Endothelial cell of umbilical vein (primary cell): ENCODE data around the gene NAV2. TPM values are rescaled to one million over a fixed set of nuclear protein-coding genes. Genes with fewer than 3 reads are reported as not detected.

Source experiments
- BruUV-seq: library from RNA; stranded (reverse); fragments of 400-500 nt; replicated peaks from 2 replicates; lab custom pipeline; 2021; lab: Mats Ljungman, UMichigan
- CTCF ChIA-PET: fragments of 300-600, 350-600 bp; sonication (Branson Sonifier 250); formaldehyde crosslinking; loops from one replicate; lab custom pipeline; 2021; ENCODE audit warnings: antibody characterized with exemption, inconsistent platforms; lab: Charles Lee
- POLR2A ChIA-PET: fragments of 300-600, 350-600 bp; sonication (Branson Sonifier 250); formaldehyde crosslinking; loops from one replicate; lab custom pipeline; 2021; ENCODE audit warnings: antibody characterized with exemption, inconsistent platforms; lab: Charles Lee
- DNase-seq: peaks from one replicate; pipeline ENCODE4 v3.0.0-alpha.2; 2011; ENCODE audit warnings: low read depth, low spot score
- FAIRE-seq: peaks from 2 replicates; lab custom pipeline; 2011; peaks lifted over from hg19 to GRCh38; lab: Jason Lieb, UNC
- H2AFZ ChIP-seq: 2 replicates; pipeline ENCODE4 v1.6.0; 2012; ENCODE audit warnings: low read depth, low read length, control low read depth, inconsistent platforms
- H3K27ac ChIP-seq: 2 replicates; pipeline ENCODE4 v1.5.1; 2011; ENCODE audit warnings: low read depth, mild to moderate bottlenecking, control low read depth, low read length, moderate library complexity; ENCODE audit not compliant: insufficient read depth
- H3K27me3 ChIP-seq, 2 experiments: 2 replicates each; pipeline versions ENCODE4 v1.6.0 to v1.6.1; 2011; ENCODE audit warnings: low read length in 2 of 2, mixed read lengths in 1 of 2; ENCODE audit not compliant: control insufficient read depth in 2 of 2, insufficient read depth in 2 of 2
- H3K36me3 ChIP-seq, 2 experiments: 2 replicates in 1 of 2; 3 replicates in 1 of 2; pipeline ENCODE4 v1.5.1; 2011; ENCODE audit warnings: low read length in 2 of 2, mild to moderate bottlenecking in 1 of 2, moderate library complexity in 1 of 2; ENCODE audit not compliant: control insufficient read depth in 2 of 2, insufficient read depth in 2 of 2; ENCODE audit errors: extremely low read depth in 1 of 2
- H3K4me1 ChIP-seq: 3 replicates; pipeline ENCODE4 v1.5.1; 2011; ENCODE audit warnings: mild to moderate bottlenecking, low read length; ENCODE audit not compliant: control insufficient read depth, insufficient read depth; ENCODE audit errors: extremely low read depth
- H3K4me2 ChIP-seq: 2 replicates; pipeline ENCODE4 v1.6.1; 2011; ENCODE audit warnings: low read length, control low read depth, mixed read lengths; ENCODE audit not compliant: insufficient read depth
- H3K4me3 ChIP-seq, 3 experiments: fragments of 200-600 bp in 1 of 3; sonication (generic), shearing (Covaris generic) in 1 of 3; replicated peaks in 1 of 3; 2 replicates each; pipeline ENCODE4 v1.5.1; 2011 to 2016; ENCODE audit warnings: control low read depth in 3 of 3, low read length in 3 of 3, mild to moderate bottlenecking in 2 of 3, inconsistent platforms in 1 of 3, low read depth in 1 of 3, moderate library complexity in 1 of 3; ENCODE audit not compliant: insufficient read depth in 1 of 3
- H3K79me2 ChIP-seq: 2 replicates; pipeline ENCODE4 v1.6.0; 2012; ENCODE audit warnings: low read length, inconsistent platforms; ENCODE audit not compliant: control insufficient read depth, insufficient read depth
- H3K9ac ChIP-seq: replicated peaks from 2 replicates; pipeline ENCODE3; 2011; ENCODE audit warnings: low read length, control low read depth; ENCODE audit not compliant: insufficient read depth; ENCODE audit errors: extremely low read depth
- H3K9me1 ChIP-seq: replicated peaks from 3 replicates; pipeline ENCODE4 v1.6.0; 2011; ENCODE audit warnings: mild to moderate bottlenecking, low read length; ENCODE audit not compliant: control insufficient read depth, insufficient read depth; ENCODE audit errors: extremely low read depth
- H3K9me3 ChIP-seq: replicated peaks from 2 replicates; pipeline ENCODE4 v1.5.1; 2012; ENCODE audit warnings: low read length, inconsistent platforms; ENCODE audit not compliant: control insufficient read depth, insufficient read depth
- H4K20me1 ChIP-seq: replicated peaks from 2 replicates; pipeline ENCODE3; 2011; ENCODE audit warnings: mild to moderate bottlenecking, low read length; ENCODE audit not compliant: control insufficient read depth, insufficient read depth; ENCODE audit errors: extremely low read depth
- EZH2 ChIP-seq: IDR thresholded peaks from 2 replicates; pipeline ENCODE4 v1.6.1; 2012; ENCODE audit warnings: borderline replicate concordance, low read depth, mild to moderate bottlenecking, moderate library complexity, low read length, inconsistent platforms; ENCODE audit not compliant: severe bottlenecking
- FOS ChIP-seq: IDR thresholded peaks from 2 replicates; pipeline ENCODE4 v1.6.1; 2011; ENCODE audit warnings: mild to moderate bottlenecking, low read length, moderate library complexity, borderline replicate concordance; ENCODE audit not compliant: insufficient read depth
- GATA2 ChIP-seq: IDR thresholded peaks from 2 replicates; pipeline ENCODE4 v1.7.0; 2011; ENCODE audit warnings: low read depth, mild to moderate bottlenecking, moderate library complexity, mixed read lengths, low read length; ENCODE audit not compliant: insufficient read length, insufficient read depth
- JUN ChIP-seq: IDR thresholded peaks from 2 replicates; pipeline ENCODE4 v1.6.1; 2011; ENCODE audit warnings: borderline replicate concordance, low read depth; ENCODE audit not compliant: insufficient read length, insufficient read depth
- MYC ChIP-seq: IDR thresholded peaks from one replicate; pipeline ENCODE4 v1.6.1; 2011; ENCODE audit warnings: mild to moderate bottlenecking, low read depth, low read length
- POLR2A ChIP-seq: IDR thresholded peaks from 2 replicates; pipeline ENCODE4 v1.6.1; 2012; ENCODE audit warnings: low read depth, mild to moderate bottlenecking, control low read depth, low read length
- POLR2AphosphoS5 ChIP-seq: IDR thresholded peaks from 2 replicates; pipeline ENCODE4 v1.6.1; 2012; ENCODE audit warnings: low read depth, mild to moderate bottlenecking, control low read depth, low read length, moderate library complexity; ENCODE audit not compliant: insufficient read depth
- dilution Hi-C: fragments of 300-500 bp; cut with MboI; formaldehyde crosslinking; loops from one replicate; pipeline ENCODE4 v1.15.0; 2019; ENCODE audit warnings: low sequenced_read_pairs; ENCODE audit not compliant: extremely low pct_ligation_motif_present
- intact Hi-C: fragments of 100-400 bp; cut with micrococcal nuclease; formaldehyde crosslinking; loops from one replicate; pipeline ENCODE4 v1.10.0; 2022
- polyA plus RNA-seq, 4 experiments: library from polyadenylated mRNA; depleted of rRNA in 3 of 4; stranded (reverse) in 3 of 4; unstranded in 1 of 4; fragments of >200 nt; gene quantifications; 2 replicates each; pipeline versions ENCODE4 v1.2.1 to v1.2.3, GENCODE V29; 2011 to 2012; ENCODE audit warnings: missing spikeins in 1 of 4
- total RNA-seq: library from RNA; stranded (reverse); gene quantifications from 2 replicates; pipeline ENCODE4 v1.2.3, GENCODE V29; 2021
- TF ChIP-seq, protein P1 (sequence below): IDR thresholded peaks from 2 replicates; pipeline ENCODE4 v1.6.1; 2011; ENCODE audit not compliant: insufficient read depth, insufficient read length
- TF ChIP-seq, protein P2 (sequence below), 2 donors: IDR thresholded peaks; 1 replicate in 1 of 2; 2 replicates in 1 of 2; pipeline ENCODE4 v1.5.1; 2011; ENCODE audit warnings: low read length in 2 of 2, mild to moderate bottlenecking in 2 of 2, moderate library complexity in 2 of 2, control low read depth in 1 of 2, inconsistent platforms in 1 of 2, low read depth in 1 of 2; ENCODE audit not compliant: insufficient read depth in 1 of 2; ENCODE audit errors: extremely low read depth in 1 of 2

NAV2 gene
- total and polyA plus RNA-seq, 2 donors (not counting 3 experiments of a cell fraction or from before 2014, with no cell fraction given), result 10.9 to 68.0 TPM

- FAIRE-seq, result no peak
- TF ChIP-seq POLR2A, result no peak
- no peak for TF ChIP-seq FOS
- no peak for TF ChIP-seq POLR2AphosphoS5
- TF ChIP-seq, protein P1, sequence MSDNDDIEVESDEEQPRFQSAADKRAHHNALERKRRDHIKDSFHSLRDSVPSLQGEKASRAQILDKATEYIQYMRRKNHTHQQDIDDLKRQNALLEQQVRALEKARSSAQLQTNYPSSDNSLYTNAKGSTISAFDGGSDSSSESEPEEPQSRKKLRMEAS, result no peak
- TF ChIP-seq GATA2, result no peak
- TF ChIP-seq, protein P2, sequence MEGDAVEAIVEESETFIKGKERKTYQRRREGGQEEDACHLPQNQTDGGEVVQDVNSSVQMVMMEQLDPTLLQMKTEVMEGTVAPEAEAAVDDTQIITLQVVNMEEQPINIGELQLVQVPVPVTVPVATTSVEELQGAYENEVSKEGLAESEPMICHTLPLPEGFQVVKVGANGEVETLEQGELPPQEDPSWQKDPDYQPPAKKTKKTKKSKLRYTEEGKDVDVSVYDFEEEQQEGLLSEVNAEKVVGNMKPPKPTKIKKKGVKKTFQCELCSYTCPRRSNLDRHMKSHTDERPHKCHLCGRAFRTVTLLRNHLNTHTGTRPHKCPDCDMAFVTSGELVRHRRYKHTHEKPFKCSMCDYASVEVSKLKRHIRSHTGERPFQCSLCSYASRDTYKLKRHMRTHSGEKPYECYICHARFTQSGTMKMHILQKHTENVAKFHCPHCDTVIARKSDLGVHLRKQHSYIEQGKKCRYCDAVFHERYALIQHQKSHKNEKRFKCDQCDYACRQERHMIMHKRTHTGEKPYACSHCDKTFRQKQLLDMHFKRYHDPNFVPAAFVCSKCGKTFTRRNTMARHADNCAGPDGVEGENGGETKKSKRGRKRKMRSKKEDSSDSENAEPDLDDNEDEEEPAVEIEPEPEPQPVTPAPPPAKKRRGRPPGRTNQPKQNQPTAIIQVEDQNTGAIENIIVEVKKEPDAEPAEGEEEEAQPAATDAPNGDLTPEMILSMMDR (IDR thresholded peaks at IDR 0.05; ENCODE audit: extremely low read depth in 1 of 2, insufficient read depth in 1 of 2, low read depth in 1 of 2, low read length in 2 of 2), result no peak
- TF ChIP-seq EZH2, result no peak
- no peak for TF ChIP-seq MYC
- TF ChIP-seq JUN, result no peak
- dilution Hi-C loops (no loop called here), intact Hi-C loops (no loop called here)
- Histone ChIP-seq H4K20me1 (no peaks in the 10 kb centered on the region), H2AFZ (no peak overlapping the region), H3K4me1 (peaks cover 3% of the 10 kb centered on the region), H3K9me1 (no peaks in the 10 kb centered on the region), H3K9me3 (no peaks in the 10 kb centered on the region), H3K36me3 (no peaks in the 10 kb centered on the region), H3K4me3 (no peak overlapping the region), H3K9ac (no peak overlapping the region), H3K79me2 (peaks cover 14% of the 10 kb centered on the region), H3K4me2 (no peak overlapping the region), H3K27ac (no peak overlapping the region), H3K27me3 (no peaks in the 10 kb centered on the region)
- no TSS peak for BruUV-seq
- no peak for DNase-seq
- ChIA-PET CTCF (no interaction called here), POLR2A (no interaction called here)
Observed at GRCh38 chr11:19973136-19973635, 260.5 kb downstream of the NAV2 start.
